ENCODE measurements around the gene SIGLEC8. TPM values are rescaled to one million over a fixed set of nuclear protein-coding genes. Genes with fewer than 3 reads are reported as not detected.

SIGLEC8 gene
- total and polyA plus RNA-seq, 9 of the 15 experiments (the other 6 are each of a cell fraction or from before 2014, with no cell fraction given): 0.04 to 0.65 (median 0.39) TPM

DNA sequence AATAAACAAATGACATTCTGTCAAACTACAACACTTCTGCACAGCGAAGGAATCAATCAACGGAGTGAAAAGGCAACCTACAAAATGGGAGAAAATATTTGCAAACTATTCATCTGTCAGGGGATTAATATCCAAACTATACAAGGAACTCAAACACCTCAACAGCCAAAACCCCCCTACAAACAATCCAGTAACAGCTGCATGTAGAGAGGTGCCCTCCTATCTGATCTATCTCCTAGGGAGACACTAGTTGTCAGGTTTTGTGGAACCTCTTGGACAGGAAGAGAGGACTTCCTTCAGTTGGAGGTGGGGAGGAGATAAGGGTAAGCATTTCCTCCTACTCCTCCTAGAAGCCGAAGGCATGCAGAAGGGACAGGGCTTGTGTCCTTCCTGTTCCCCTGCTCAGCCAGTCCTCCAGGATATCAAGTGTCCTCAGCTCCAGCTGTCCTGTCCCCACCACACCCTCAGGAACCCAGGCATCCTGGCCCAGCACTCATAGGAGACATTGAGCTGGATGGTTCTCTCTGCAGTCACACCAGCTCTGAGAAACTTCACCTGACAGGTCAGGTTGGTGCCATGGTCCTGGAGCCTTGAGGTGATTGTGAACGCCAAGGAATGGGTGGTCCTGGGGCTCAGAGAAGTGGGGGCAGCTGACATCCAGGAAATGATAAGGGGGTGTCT is 9.8 kb upstream of the SIGLEC8 start (continued):
- TF ChIP-seq, protein P1, sequence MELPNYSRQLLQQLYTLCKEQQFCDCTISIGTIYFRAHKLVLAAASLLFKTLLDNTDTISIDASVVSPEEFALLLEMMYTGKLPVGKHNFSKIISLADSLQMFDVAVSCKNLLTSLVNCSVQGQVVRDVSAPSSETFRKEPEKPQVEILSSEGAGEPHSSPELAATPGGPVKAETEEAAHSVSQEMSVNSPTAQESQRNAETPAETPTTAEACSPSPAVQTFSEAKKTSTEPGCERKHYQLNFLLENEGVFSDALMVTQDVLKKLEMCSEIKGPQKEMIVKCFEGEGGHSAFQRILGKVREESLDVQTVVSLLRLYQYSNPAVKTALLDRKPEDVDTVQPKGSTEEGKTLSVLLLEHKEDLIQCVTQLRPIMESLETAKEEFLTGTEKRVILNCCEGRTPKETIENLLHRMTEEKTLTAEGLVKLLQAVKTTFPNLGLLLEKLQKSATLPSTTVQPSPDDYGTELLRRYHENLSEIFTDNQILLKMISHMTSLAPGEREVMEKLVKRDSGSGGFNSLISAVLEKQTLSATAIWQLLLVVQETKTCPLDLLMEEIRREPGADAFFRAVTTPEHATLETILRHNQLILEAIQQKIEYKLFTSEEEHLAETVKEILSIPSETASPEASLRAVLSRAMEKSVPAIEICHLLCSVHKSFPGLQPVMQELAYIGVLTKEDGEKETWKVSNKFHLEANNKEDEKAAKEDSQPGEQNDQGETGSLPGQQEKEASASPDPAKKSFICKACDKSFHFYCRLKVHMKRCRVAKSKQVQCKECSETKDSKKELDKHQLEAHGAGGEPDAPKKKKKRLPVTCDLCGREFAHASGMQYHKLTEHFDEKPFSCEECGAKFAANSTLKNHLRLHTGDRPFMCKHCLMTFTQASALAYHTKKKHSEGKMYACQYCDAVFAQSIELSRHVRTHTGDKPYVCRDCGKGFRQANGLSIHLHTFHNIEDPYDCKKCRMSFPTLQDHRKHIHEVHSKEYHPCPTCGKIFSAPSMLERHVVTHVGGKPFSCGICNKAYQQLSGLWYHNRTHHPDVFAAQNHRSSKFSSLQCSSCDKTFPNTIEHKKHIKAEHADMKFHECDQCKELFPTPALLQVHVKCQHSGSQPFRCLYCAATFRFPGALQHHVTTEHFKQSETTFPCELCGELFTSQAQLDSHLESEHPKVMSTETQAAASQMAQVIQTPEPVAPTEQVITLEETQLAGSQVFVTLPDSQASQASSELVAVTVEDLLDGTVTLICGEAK (IDR thresholded peaks at IDR 0.05): peak; percentile 90
- TF ChIP-seq, protein P1 (CRISPR knock-in tag; IDR thresholded peaks at IDR 0.05): no peak
- TF ChIP-seq E2F3 (CRISPR knock-in tag; IDR thresholded peaks at IDR 0.05) (no peak), ZNF384 (IDR thresholded peaks at IDR 0.05; ENCODE audit: low read depth, low read length) (no peak), CREBBP (IDR thresholded peaks at IDR 0.05; ENCODE audit: low read depth, low read length) (no peak), EZH2 (IDR thresholded peaks at IDR 0.05; ENCODE audit: borderline replicate concordance, low read depth, low read length) (no peak)
- TF ChIP-seq, protein P2, sequence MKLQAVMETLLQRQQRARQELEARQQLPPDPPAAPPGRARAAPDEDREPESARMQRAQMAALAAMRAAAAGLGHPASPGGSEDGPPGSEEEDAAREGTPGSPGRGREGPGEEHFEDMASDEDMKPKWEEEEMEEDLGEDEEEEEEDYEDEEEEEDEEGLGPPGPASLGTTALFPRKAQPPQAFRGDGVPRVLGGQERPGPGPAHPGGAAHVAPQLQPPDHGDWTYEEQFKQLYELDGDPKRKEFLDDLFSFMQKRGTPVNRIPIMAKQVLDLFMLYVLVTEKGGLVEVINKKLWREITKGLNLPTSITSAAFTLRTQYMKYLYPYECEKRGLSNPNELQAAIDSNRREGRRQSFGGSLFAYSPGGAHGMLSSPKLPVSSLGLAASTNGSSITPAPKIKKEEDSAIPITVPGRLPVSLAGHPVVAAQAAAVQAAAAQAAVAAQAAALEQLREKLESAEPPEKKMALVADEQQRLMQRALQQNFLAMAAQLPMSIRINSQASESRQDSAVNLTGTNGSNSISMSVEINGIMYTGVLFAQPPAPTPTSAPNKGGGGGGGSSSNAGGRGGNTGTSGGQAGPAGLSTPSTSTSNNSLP (IDR thresholded peaks at IDR 0.05; ENCODE audit: borderline replicate concordance, low read depth, low read length): peak; percentile 41; the same call in 1 of the 2 replicates

All from K562 (cell line).